Measurements from ENCODE around the gene NPAS3. TPM values are rescaled to one million over a fixed set of nuclear protein-coding genes. Genes with fewer than 3 reads are reported as not detected.

Gene NPAS3
- total and polyA plus RNA-seq, 7 donors = 0.36 to 6.4 (median 4.6) TPM; not detected in 2

GRCh38 chr14:33317675-33318074, 379.0 kb downstream of the NPAS3 start:
- DNase-seq = no peak
- no peaks in the 10 kb centered on the region for H3K27me3 ChIP-seq
- TF ChIP-seq POLR2A (IDR thresholded peaks at IDR 0.05) (no peak), POLR2AphosphoS5 (IDR thresholded peaks at IDR 0.05) (no peak), CTCF (IDR thresholded peaks at IDR 0.05) (no peak), EP300 (IDR thresholded peaks at IDR 0.05) (no peak)
- intact Hi-C loops (cut with DNase I) = no loop called here
- H3K4me1 ChIP-seq = no peaks in the 10 kb centered on the region
- no peak overlapping the region for H3K4me3 ChIP-seq
- no peaks in the 10 kb centered on the region for H3K9me3 ChIP-seq
- WGBS, 2 donors = 87 to 90% methylated on average over 5 of the region's 5 CpGs
- no peaks in the 10 kb centered on the region for H3K36me3 ChIP-seq
- H3K27ac ChIP-seq = no peak overlapping the region

GRCh38 chr14:33323979-33324378, 385.3 kb downstream of the NPAS3 start:
- 91 to 92% methylated on average over 7 of the region's 7 CpGs for WGBS, 2 donors
- H3K36me3 ChIP-seq = no peaks in the 10 kb centered on the region
- no peaks in the 10 kb centered on the region for H3K27me3 ChIP-seq
- H3K4me3 ChIP-seq = no peak overlapping the region
- no peak overlapping the region for H3K27ac ChIP-seq
- H3K9me3 ChIP-seq = no peaks in the 10 kb centered on the region
- TF ChIP-seq EP300 (IDR thresholded peaks at IDR 0.05) (no peak), POLR2A (IDR thresholded peaks at IDR 0.05) (no peak), POLR2AphosphoS5 (IDR thresholded peaks at IDR 0.05) (no peak), CTCF (IDR thresholded peaks at IDR 0.05) (no peak)
- intact Hi-C loops (cut with DNase I) = no loop called here
- DNase-seq = no peak
- no peaks in the 10 kb centered on the region for H3K4me1 ChIP-seq

GRCh38 chr14:33331176-33331949, 392.7 kb downstream of the NPAS3 start:
- 93 to 94% methylated on average over 11 of the region's 11 CpGs for WGBS, 2 donors
- no peak overlapping the region for H3K27ac ChIP-seq
- peaks cover 0 to 6% (median 3%) of the 10 kb centered on the region in 4 donors for H3K9me3 ChIP-seq
- H3K4me1 ChIP-seq = no peaks in the 10 kb centered on the region
- intact Hi-C loops (cut with DNase I) = no loop called here
- no peak overlapping the region for H3K4me3 ChIP-seq
- H3K36me3 ChIP-seq = no peaks in the 10 kb centered on the region
- DNase-seq = no peak
- TF ChIP-seq EP300 (IDR thresholded peaks at IDR 0.05) = no peak
- H3K27me3 ChIP-seq = no peaks in the 10 kb centered on the region

GRCh38 chr14:33332497-33332896, 393.8 kb downstream of the NPAS3 start:
- no peak overlapping the region for H3K27ac ChIP-seq
- H3K27me3 ChIP-seq = no peaks in the 10 kb centered on the region
- peaks cover 0 to 11% (median 6%) of the 10 kb centered on the region in 4 donors for H3K9me3 ChIP-seq
- TF ChIP-seq POLR2AphosphoS5 (IDR thresholded peaks at IDR 0.05) = no peak
- TF ChIP-seq POLR2A (IDR thresholded peaks at IDR 0.05) = no peak
- TF ChIP-seq EP300 (IDR thresholded peaks at IDR 0.05) = no peak
- no peak for TF ChIP-seq CTCF (IDR thresholded peaks at IDR 0.05)
- no peaks in the 10 kb centered on the region for H3K4me1 ChIP-seq
- no peaks in the 10 kb centered on the region for H3K36me3 ChIP-seq
- 74 to 82% methylated on average over 6 of the region's 6 CpGs for WGBS, 2 donors
- DNase-seq = no peak
- no peak overlapping the region for H3K4me3 ChIP-seq
- intact Hi-C loops (cut with DNase I) = no loop called here

- Histone ChIP-seq H3K36me3 (no peaks in the 10 kb centered on the region), H3K4me3 (no peak overlapping the region), H3K27me3 (no peaks in the 10 kb centered on the region), H3K27ac (no peak overlapping the region), H3K4me1 (no peaks in the 10 kb centered on the region), H3K9me3 (peaks cover 0 to 11% (median 6%) of the 10 kb centered on the region in 4 donors)
- intact Hi-C loops (cut with DNase I) = no loop called here
- no peak for DNase-seq
- WGBS, 2 donors = 80 to 83% methylated on average over 4 of the region's 4 CpGs
- TF ChIP-seq POLR2AphosphoS5 (IDR thresholded peaks at IDR 0.05) (no peak), EP300 (IDR thresholded peaks at IDR 0.05) (no peak), CTCF (IDR thresholded peaks at IDR 0.05) (no peak), POLR2A (IDR thresholded peaks at IDR 0.05) (no peak)
Observed at GRCh38 chr14:33335366-33335765, 396.7 kb downstream of the NPAS3 start.

Measured in sigmoid colon (tissue), 7 donors.